GM21723 (cell line): Measurements from ENCODE around the gene ARHGEF25.
"Not testable (repeated sequence)": the region's sequence is repeated elsewhere in the genome, so short reads cannot be mapped to it uniquely, and the experiment has no call there.

Experiments used
- ATAC-seq: cut with Tn5 transposase; IDR thresholded peaks from one replicate; pipeline ENCODE4 v1.9.1; 2021; ENCODE audit warnings: mild to moderate bottlenecking, moderate library complexity; ENCODE audit not compliant: unreplicated experiment

ARHGEF25 gene

DNA sequence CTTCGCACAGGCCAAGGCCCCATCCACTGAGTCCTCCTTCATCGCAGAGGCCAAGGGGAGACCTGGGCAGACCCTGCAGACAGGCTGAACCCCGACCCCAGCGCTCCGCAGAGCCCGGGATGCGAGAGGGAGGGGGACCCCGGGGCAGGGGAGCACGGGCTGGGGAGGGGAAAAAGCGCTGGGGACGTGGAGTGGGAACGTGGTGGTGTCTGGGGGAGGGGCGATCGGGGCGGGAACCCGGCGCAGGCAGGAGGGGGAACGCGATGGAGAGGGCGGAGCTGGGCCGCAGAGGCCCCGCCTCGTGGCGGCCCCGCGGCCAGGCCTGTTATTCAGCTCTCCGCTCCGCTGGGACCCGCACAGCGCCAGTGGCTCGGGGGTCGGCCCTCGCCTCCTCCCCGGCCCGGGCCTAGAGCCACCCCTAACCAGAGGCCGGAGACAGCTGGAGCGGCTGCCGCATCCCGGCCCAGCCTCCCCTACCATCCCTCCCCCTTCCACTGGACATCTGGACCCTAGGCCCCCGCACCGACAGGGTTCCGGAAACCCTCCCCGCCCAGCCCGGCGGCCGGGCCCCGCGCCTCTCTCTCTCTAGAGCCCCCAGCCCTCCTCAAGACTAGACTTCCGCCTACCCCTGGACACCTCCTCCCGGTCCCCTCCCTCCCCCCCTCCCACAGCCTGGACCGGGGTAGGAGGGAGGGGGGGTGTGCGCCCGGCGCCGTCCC is at the start of gene ARHGEF25:
ARHGEF25 (plus strand) TSS at position 328 of the 719 bp plus-strand sequence. CDS start 460 bp downstream, outside the sequence.
- ATAC-seq, result peak; percentile 55

GRCh38 chr12:57563358-57563757 is 47.9 kb upstream of the ARHGEF25 start:
- no peak for ATAC-seq

DNA sequence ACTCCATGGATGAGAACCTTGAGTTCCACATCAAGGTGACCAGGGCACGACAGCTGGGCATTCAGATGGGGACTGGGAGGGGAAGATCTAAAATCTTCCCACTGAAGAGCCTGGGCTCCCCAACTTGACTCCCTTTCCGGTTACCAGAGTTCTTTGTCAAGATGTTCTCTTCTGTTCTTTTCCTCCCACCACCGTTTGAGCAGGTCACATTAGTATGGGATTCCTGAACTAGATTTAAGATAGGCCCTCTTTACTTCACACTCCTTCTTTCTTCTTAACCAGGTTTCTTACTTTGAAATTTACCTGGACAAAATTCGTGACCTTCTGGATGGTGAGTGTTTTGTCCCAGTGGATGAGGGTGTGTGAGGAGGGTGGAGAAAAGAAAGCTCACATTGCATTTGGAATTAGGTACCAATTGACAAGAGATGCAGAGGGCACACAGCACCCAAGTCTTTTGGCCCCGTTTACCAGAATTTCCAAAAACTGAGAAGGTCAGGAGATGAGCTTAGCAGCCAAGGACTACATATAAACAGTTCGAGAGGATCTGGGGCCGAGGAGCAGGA is 47.0 kb upstream of the ARHGEF25 start:
- no peak for ATAC-seq

- ATAC-seq, result no peak
Observed at GRCh38 chr12:57568838-57569237, 42.4 kb upstream of the ARHGEF25 start.

- ATAC-seq, result no peak
Observed at GRCh38 chr12:57569858-57570257, 41.4 kb upstream of the ARHGEF25 start.

DNA sequence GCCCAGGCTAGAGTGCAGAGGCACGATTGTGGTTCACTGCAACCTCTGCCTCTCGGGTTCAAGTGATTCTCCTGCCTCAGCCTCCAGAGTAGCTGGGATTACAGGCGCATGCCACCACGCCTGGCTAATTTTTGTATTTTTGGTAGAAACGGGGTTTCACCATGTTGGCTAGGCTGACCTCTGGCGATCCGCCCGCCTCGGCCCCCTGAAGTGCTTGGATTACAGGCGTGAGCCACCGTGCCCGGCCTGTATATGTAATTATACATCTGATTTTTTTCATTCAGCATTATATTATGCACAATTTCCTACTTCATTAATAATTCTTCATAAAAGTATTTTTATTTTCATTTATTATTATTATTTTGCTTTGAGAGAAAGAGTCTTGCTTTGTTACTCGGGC is 40.8 kb upstream of the ARHGEF25 start:
- ATAC-seq, result not testable (repeated sequence)

DNA sequence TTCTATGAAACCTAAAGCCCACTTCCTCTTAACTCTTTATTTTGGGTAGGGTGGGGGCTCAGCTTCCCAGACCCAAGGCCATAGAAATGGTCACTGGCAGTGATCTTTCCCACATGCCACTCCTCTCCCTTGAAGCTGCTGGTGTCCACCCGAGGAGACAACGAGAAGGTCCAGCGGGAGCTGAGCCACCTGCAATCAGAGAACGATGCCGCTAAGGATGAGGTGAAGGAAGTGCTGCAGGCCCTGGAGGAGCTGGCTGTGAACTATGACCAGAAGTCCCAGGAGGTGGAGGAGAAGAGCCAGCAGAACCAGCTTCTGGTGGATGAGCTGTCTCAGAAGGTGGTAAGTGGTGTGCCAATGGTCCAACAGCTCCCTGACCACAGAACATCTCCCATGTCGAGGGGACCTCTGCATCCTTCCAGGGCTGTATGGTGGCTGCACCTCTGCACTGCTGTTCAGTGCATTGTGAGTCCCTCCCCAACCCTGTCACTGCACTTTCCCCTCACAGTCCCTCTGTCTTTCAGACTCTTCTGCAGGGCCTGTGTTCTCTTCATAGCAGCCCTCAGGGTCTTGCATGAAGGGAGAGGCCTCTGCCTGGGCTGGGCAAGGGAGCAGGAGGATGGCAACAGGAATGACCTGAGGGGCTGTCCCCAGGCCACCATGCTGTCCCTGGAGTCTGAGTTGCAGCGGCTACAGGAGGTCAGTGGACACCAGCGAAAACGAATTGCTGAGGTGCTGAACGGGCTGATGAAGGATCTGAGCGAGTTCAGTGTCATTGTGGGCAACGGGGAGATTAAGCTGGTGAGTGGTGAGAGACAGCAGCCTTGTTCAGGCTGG is 39.1 kb upstream of the ARHGEF25 start:
- no peak for ATAC-seq

GRCh38 chr12:57574795-57575194 is 36.4 kb upstream of the ARHGEF25 start:
- ATAC-seq, result no peak

DNA sequence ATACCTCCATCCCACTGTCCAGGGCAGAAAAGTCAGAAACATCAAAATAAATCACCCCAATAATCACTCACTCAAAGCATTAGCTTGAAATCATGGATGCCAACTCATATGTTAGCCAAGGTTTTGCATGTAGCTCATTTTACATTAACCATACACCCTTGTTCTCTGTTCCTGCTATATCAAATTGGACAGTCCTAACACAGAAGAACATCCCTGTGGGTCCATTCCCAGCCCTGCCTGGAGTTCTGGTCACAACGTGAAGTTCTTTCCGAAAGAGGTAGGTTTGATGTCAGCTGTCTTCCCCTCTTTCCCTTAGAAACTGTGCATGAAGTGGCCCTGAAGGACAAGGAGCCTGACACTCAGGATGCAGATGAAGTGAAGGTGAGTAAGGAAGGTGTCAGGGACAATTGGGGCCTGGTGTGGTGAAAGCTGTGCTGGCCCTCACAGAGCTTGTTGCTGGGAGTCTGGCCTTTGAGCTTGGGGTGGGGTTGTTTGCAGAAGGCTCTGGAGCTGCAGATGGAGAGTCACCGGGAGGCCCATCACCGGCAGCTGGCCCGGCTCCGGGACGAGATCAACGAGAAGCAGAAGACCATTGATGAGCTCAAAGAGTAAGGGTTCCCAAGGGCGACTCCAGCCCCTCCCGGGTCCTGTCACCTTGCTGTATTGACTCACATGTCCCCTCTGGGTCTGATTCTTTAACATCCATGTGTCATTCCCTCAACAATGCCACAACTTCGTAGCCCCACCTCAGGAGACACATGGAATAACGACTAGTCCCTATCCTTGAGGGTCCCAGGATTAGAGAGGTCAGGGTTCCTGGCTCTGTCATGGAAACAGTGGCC is 35.2 kb upstream of the ARHGEF25 start:
- ATAC-seq, result no peak

DNA sequence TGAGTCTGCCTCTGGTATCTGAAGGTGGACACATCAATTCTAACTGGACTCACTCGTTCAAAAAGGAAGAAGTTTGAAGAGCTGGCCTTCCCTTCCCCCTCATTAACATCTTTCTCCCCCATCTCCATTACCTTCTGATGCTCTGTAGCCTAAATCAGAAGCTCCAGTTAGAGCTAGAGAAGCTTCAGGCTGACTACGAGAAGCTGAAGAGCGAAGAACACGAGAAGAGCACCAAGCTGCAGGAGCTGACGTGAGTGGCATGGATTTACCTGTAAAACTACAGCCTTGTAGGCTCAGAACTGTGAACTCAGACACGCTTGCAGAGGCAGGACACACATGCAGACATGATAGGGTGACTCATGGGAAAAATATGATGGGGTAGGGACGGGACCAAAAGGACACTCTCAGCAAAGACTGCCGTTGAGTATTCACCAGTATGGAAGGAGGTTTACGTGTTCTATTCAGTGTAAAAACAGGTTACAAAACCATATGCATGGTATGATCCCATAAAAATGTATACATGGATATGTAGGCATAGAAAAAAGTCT is 34.5 kb upstream of the ARHGEF25 start:
- no peak for ATAC-seq

DNA sequence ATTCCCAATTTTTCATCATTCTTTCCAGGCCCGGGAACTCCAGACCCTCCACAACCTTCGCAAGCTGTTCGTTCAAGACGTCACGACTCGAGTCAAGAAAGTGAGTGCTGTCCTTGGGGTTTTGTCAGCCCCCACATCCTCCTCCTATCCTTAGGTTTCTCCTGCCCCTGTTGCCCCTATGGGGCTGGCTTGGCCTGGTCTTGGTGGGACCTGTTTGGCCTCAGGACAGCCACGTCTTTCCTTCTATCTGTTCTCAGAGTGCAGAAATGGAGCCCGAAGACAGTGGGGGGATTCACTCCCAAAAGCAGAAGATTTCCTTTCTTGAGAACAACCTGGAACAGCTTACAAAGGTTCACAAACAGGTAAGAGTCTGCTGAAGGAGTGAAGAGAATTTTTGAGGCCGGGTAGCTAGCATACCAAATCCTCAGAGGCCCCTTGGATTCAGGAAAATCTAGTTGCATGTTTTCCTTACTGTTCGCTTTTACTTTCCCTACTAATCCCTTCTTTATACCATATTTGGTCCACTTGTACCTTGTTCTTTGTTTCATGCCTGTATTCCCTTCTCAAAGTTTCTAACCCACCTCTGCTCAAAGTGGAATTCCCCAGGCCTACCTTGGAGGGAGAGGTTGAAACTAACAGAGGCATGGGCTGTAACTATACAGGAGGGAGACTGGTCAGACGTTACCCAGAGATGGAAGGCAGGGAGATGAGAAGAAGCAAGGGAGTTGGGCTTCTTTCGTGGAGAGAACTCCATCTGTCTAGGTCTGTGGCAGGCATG is 33.1 kb upstream of the ARHGEF25 start:
- ATAC-seq, result no peak

- no peak for ATAC-seq
Observed at GRCh38 chr12:57579011-57579410, 32.2 kb upstream of the ARHGEF25 start.

- ATAC-seq, result no peak
Observed at GRCh38 chr12:57579677-57580465, 31.4 kb upstream of the ARHGEF25 start.

DNA sequence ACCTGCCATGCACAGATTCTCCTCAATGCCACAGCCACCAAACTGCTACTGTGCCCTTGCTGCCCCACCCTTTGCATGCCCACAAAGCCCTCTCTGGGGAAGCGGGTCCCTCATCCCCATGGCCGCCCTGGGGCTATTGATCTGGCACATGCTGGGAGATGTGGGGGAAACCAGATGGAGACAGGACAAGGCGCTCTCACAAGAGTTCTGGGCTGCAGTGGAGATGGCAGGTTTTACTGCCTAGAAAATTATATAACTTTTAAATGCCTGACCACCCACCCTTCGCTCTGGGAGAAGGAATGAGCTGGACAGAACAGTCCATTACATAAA is 30.8 kb upstream of the ARHGEF25 start:
- no peak for ATAC-seq

- no peak for ATAC-seq
Observed at GRCh38 chr12:57581802-57582201, 29.4 kb upstream of the ARHGEF25 start.

- ATAC-seq, result no peak
Observed at GRCh38 chr12:57582440-57582839, 28.8 kb upstream of the ARHGEF25 start.

DNA sequence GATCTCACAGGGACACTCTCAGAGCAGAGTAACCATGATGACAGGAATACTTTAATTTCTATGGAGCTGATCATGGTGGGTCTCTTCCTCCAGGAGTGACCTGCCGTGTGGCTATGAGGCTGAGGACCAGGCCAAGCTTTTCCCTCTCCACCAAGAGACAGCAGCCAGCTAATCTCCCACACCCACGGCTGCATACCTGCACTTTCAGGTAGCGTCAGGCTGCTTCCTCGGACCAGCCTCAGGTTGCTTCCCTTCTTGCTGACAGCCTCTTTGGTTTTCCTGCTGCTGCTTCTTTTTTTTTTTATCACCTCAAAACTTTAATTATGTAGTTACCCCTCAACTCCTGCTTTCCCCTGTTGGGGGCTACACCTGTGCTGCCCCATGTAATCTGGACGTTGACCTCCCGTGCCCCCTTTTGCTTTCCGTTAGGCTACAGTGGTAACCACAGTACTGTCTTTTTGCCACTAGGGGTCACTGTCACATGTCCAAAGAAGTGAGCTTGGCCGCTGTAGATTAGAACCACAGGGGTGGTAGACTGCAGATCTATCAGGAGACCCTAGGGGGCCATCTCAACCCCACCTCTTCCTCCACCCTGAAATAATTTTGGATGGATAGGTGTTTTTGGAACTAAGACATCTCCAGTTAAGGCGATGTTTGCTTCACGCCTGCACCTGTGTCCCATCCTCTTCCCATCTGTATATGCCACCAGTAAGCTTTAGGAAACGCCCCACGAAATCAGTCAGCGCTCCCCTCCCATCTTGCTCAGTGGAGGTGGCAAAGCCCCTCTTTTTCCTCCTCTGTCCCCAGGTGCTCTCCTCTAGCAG is 28.0 kb upstream of the ARHGEF25 start:
- peak; percentile 96 for ATAC-seq

- no peak for ATAC-seq
Observed at GRCh38 chr12:57584050-57584449, 27.2 kb upstream of the ARHGEF25 start.
